GM12864 (cell line): Measurements from ENCODE around the gene HDAC7.

ENCODE experiments used
- DNase-seq: peaks from one replicate; pipeline ENCODE4 v3.0.0-alpha.2; 2011; ENCODE audit warnings: low read depth
- H3K4me3 ChIP-seq: 2 replicates; pipeline ENCODE4 v1.5.1; 2011; ENCODE audit warnings: mild to moderate bottlenecking, low read depth, low read length, control low read depth
- TF ChIP-seq, protein P1 (sequence below): IDR thresholded peaks from 2 replicates; pipeline ENCODE4 v1.5.1; 2011; ENCODE audit warnings: low read depth, mild to moderate bottlenecking, moderate library complexity, low read length, control low read depth, inconsistent platforms; ENCODE audit errors: missing control alignments

Gene HDAC7

DNA sequence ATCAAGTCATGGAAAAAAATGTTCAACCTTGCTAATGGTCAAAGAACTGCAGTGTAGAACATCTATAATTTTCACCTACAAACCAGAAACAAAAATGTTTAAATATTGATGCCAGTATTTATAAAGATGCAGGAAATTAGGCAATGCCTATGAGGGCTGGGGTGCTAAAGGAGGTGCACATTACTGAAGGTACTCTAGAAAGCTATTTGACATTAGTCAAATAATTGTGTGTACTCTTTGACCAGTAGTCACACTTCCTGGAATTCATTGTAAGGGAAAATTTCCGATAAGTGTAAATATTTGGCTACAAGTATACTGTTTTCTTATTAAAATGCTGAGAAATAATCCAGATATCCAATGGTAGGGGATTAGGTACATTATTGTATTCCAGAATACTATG lies 36.4 kb upstream of the HDAC7 start:
- TF ChIP-seq, protein P1, sequence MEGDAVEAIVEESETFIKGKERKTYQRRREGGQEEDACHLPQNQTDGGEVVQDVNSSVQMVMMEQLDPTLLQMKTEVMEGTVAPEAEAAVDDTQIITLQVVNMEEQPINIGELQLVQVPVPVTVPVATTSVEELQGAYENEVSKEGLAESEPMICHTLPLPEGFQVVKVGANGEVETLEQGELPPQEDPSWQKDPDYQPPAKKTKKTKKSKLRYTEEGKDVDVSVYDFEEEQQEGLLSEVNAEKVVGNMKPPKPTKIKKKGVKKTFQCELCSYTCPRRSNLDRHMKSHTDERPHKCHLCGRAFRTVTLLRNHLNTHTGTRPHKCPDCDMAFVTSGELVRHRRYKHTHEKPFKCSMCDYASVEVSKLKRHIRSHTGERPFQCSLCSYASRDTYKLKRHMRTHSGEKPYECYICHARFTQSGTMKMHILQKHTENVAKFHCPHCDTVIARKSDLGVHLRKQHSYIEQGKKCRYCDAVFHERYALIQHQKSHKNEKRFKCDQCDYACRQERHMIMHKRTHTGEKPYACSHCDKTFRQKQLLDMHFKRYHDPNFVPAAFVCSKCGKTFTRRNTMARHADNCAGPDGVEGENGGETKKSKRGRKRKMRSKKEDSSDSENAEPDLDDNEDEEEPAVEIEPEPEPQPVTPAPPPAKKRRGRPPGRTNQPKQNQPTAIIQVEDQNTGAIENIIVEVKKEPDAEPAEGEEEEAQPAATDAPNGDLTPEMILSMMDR: no peak
- H3K4me3 ChIP-seq: no peak overlapping the region
- DNase-seq: no peak

DNA sequence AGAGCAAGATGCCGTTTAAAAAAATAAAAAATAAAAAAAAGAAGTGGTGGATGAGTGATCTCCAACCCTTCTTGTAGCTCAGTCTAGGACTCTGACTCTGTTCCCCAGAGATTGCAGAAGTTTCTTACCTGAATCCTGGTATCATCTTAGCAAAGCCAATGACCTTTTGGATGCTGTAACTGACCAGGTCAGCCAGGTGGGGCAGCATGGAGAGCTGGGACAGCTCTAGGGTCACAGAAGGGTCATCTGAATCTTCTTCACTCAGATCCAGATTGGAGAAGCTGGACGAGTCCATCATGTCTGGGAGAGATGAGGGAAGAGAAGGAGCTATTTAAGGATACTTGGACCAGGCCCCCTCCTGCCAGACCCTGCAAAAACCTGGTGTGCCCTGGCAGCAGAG lies 35.8 kb upstream of the HDAC7 start:
- TF ChIP-seq, protein P1: peak; percentile 6
- H3K4me3 ChIP-seq: no peak overlapping the region
- no peak for DNase-seq

DNA sequence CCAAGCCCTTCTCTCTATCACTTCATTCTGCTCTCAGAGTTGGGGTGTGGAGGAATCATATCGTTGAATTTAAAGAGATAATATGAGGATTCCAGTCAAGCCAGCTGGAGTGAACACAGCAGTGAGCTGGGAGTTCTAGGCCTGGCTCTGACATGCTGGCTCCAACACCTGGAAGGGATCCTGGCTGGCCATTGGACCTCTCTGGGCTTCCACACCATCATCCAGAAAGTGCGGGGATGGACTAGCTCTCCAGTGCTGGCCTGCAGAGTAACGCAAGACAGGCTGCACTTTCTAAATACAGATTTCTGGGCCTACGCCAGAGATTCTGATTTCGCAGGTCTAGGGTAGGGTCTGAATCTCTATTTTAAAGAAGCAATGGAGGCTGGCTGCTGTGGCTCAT lies 34.8 kb upstream of the HDAC7 start:
- DNase-seq: no peak
- TF ChIP-seq, protein P1: no peak
- H3K4me3 ChIP-seq: no peak overlapping the region

DNA sequence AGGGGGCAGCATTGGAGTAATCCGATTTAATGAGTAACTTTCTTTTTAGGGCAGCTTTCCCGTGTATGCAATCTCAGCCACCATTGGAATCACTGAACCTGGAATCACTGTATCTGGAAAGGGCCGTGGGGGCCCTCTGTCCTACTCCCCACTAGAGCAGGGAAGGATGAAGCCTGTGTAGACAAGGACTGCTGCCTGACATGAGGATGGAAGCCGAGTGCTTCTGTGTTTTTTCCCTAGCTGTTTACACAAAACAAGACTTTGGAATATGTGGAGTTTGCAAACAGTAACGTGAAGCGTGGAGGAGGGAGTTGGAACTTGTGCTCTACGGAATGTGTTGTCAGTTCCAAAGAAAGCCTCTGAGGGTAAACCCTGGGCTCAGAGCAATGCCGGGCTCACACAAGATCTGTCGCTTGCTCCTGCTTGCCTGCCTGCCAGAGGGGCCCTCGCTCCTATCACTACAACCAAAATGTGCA lies 32.4 kb upstream of the HDAC7 start:
- TF ChIP-seq, protein P1: no peak
- H3K4me3 ChIP-seq: no peak overlapping the region
- DNase-seq: no peak

DNA sequence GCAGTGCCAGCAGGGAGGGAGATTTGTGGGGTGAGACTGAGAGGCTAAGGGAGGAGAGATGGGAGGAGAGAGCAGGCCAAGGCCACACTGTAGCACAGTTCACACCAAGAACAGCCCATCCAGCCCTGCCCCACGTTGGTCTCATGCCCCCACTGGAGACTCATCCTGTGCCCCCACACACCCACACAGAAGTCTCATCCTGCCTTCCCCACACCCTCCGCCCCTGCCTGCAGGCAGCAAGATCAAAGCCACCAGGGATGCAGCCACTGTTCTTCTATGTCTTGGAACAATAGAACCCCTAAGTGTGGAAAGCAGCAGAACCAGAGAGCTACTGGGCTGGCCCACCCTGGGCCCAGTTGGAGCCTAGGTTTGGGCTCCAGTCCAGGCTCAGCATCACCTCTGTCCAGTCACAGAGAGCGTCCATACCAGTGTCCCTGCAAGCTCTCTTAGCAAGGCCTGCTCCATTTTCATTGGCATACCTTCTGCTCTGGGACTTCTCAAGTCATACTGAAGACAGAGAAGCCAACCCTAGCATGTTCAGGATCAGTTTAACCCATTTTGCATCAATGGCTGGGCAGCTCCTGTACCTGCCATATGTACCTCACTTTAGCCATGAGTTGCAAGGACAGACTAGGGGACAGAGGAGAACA lies 31.7 kb upstream of the HDAC7 start:
- TF ChIP-seq, protein P1: no peak
- no peak for DNase-seq
- no peak overlapping the region for H3K4me3 ChIP-seq

DNA sequence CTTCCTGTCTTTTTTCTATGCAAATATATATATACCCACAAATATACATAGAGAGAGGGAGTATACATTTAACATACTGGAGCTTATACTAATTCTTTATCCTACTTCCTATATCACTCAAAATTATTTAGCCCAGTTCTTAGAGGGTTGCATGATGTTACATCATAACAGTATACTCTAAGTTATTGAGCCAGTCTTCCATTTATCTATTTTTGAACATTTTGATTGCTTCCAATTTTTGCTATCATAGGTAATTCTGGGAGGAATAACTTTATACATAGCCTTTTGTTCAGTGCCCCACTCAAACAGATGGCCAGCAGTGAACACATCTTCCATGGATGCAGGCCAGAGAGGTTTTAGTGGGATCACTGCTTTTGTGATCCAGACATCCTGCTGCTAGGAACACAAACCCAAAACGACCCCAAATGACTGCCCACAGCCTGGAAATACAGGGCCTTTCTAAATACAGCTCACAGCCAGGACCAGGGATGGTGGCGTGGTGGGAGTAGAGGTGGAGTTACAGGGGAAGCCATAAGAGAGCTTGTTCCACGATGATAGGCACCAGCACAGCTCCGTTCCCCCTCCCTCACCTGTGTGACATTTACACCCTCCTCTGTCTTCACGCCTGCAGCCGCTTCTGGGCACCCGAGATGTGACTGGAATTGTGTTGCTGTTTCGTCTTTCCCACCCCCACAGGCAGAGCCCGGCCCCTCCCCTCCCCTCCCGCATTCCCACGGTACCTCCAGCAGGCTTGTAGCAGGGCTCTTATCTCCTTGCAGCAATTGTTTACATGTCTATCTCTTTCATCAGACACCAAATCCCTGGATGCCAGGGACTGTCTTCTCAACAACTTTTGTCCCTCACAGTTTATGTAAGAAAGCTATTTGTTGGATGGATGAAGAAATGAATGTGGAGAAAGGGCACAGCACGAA lies 30.7 kb upstream of the HDAC7 start:
- TF ChIP-seq, protein P1: no peak

More for the DNA sequence above, 30.7 kb upstream of the HDAC7 start:
- no peak for DNase-seq
- H3K4me3 ChIP-seq: no peak overlapping the region
